SU-DHL-6 (cell line): Measurements from ENCODE around the gene DNAJB8.

Experiments
- EZH2phosphoT487 ChIP-seq: fragments of 200-600 bp; sonication (generic), shearing (Covaris generic); conservative IDR thresholded peaks from 2 replicates; pipeline ENCODE4 v1.6.1; 2018; ENCODE audit warnings: mild to moderate bottlenecking, antibody characterized with exemption, low read length, moderate library complexity, mixed read lengths
- TF ChIP-seq, protein P1 (sequence below): fragments of 200-600 bp; sonication (generic); IDR thresholded peaks from one replicate; pipeline ENCODE4 v1.5.1; 2017; ENCODE audit warnings: antibody characterized with exemption, mild to moderate bottlenecking, low read length, moderate library complexity; ENCODE audit not compliant: insufficient read depth, poor library complexity, severe bottlenecking

GRCh38 chr3:128433837-128434165, 32.9 kb downstream of the DNAJB8 start:
- TF ChIP-seq, protein P1, sequence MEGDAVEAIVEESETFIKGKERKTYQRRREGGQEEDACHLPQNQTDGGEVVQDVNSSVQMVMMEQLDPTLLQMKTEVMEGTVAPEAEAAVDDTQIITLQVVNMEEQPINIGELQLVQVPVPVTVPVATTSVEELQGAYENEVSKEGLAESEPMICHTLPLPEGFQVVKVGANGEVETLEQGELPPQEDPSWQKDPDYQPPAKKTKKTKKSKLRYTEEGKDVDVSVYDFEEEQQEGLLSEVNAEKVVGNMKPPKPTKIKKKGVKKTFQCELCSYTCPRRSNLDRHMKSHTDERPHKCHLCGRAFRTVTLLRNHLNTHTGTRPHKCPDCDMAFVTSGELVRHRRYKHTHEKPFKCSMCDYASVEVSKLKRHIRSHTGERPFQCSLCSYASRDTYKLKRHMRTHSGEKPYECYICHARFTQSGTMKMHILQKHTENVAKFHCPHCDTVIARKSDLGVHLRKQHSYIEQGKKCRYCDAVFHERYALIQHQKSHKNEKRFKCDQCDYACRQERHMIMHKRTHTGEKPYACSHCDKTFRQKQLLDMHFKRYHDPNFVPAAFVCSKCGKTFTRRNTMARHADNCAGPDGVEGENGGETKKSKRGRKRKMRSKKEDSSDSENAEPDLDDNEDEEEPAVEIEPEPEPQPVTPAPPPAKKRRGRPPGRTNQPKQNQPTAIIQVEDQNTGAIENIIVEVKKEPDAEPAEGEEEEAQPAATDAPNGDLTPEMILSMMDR, result no peak
- no peak for TF ChIP-seq EZH2phosphoT487
